Measurements from ENCODE around the gene CDHR4.

GRCh38 chr3:49807431-49808114, 7.9 kb upstream of the CDHR4 start:
- TF ChIP-seq POLR2AphosphoS5 (IDR thresholded peaks at IDR 0.05; ENCODE audit: low read depth, low read length), result no peak
- no peak for TF ChIP-seq POLR2A (IDR thresholded peaks at IDR 0.05; ENCODE audit: low read depth, low read length)
- no peak for TF ChIP-seq TAF1 (IDR thresholded peaks at IDR 0.05; ENCODE audit: borderline replicate concordance, low read depth, low read length)
